Neural progenitor cell (in vitro differentiated cells): ENCODE results near the gene NSRP1.

Experiments used
- CTCF ChIP-seq: fragments of 200-600 bp; sonication (generic); IDR thresholded peaks from 2 replicates; pipeline ENCODE4 v1.5.1; 2017; ENCODE audit warnings: antibody characterized with exemption, mild to moderate bottlenecking
- EZH2phosphoT487 ChIP-seq: fragments of 200-600 bp; sonication (generic); IDR thresholded peaks from 2 replicates; pipeline ENCODE4 v1.6.1; 2017; ENCODE audit warnings: antibody characterized with exemption

- TF ChIP-seq CTCF: no peak
- TF ChIP-seq EZH2phosphoT487: no peak
Observed at GRCh38 chr17:30234964-30235363, 118.3 kb downstream of the NSRP1 start.
